WTC11 (cell line): ENCODE results near the gene SOX6.

ENCODE experiments used
- SP1 ChIP-seq: sonication (generic); formaldehyde crosslinking; conservative IDR thresholded peaks from 2 replicates; pipeline ENCODE4 v1.8.1; 2022; ENCODE audit warnings: missing genetic modification reagents
- TF ChIP-seq, protein P1 (sequence below): sonication (generic); formaldehyde crosslinking; IDR thresholded peaks from 2 replicates; pipeline ENCODE4 v1.8.1; 2023; ENCODE audit warnings: mild to moderate bottlenecking, missing genetic modification reagents, moderate library complexity
- TF ChIP-seq, protein P2 (sequence below): fragments of 200-600 bp; IDR thresholded peaks from 2 replicates; pipeline ENCODE4 v1.8.0; 2022; ENCODE audit warnings: antibody characterized with exemption
- TF ChIP-seq, protein P3 (sequence below): sonication (generic); formaldehyde crosslinking; IDR thresholded peaks from 2 replicates; pipeline ENCODE4 v1.8.1; 2022; ENCODE audit warnings: low read depth, missing genetic modification reagents, borderline replicate concordance
- TF ChIP-seq, protein P4 (sequence below): sonication (generic); formaldehyde crosslinking; conservative IDR thresholded peaks from 2 replicates; pipeline ENCODE4 v1.8.1; 2023; ENCODE audit warnings: mild to moderate bottlenecking, low read depth, missing genetic modification reagents, moderate library complexity
- TF ChIP-seq, protein P5 (sequence below): sonication (generic); formaldehyde crosslinking; IDR thresholded peaks from 2 replicates; pipeline ENCODE4 v1.8.0; 2022; ENCODE audit warnings: mild to moderate bottlenecking, missing genetic modification reagents
- TF ChIP-seq, protein P6 (sequence below): sonication (generic); formaldehyde crosslinking; IDR thresholded peaks from 2 replicates; pipeline ENCODE4 v1.8.1; 2022; ENCODE audit warnings: mild to moderate bottlenecking, moderate library complexity, missing genetic modification reagents
- TF ChIP-seq, protein P7 (sequence below): sonication (generic); formaldehyde crosslinking; IDR thresholded peaks from 2 replicates; pipeline ENCODE4 v1.8.0; 2022; ENCODE audit warnings: missing genetic modification reagents

DNA sequence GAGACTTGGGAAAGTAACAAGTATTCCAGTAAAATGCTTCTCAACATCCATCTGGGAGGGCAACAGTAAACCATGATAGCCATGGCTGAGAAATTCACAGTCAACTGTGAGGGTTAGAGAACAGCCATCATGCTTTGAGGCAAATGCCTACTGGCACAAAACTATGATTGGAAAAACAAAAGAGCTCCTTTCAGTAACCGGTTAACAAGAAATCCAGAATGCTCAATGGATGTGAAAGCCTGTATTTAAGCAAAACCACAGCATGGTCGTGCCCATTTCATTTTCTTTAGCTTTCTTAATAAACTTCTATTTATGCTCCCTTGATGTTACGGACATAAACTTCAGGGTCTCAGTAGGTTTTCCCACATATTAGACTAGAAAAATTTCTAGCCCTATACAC is 139.5 kb downstream of the SOX6 start:
- TF ChIP-seq, protein P1, sequence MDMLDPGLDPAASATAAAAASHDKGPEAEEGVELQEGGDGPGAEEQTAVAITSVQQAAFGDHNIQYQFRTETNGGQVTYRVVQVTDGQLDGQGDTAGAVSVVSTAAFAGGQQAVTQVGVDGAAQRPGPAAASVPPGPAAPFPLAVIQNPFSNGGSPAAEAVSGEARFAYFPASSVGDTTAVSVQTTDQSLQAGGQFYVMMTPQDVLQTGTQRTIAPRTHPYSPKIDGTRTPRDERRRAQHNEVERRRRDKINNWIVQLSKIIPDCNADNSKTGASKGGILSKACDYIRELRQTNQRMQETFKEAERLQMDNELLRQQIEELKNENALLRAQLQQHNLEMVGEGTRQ (CRISPR knock-in tag): no peak
- TF ChIP-seq SP1 (CRISPR knock-in tag): no peak
- TF ChIP-seq, protein P2, sequence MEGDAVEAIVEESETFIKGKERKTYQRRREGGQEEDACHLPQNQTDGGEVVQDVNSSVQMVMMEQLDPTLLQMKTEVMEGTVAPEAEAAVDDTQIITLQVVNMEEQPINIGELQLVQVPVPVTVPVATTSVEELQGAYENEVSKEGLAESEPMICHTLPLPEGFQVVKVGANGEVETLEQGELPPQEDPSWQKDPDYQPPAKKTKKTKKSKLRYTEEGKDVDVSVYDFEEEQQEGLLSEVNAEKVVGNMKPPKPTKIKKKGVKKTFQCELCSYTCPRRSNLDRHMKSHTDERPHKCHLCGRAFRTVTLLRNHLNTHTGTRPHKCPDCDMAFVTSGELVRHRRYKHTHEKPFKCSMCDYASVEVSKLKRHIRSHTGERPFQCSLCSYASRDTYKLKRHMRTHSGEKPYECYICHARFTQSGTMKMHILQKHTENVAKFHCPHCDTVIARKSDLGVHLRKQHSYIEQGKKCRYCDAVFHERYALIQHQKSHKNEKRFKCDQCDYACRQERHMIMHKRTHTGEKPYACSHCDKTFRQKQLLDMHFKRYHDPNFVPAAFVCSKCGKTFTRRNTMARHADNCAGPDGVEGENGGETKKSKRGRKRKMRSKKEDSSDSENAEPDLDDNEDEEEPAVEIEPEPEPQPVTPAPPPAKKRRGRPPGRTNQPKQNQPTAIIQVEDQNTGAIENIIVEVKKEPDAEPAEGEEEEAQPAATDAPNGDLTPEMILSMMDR: no peak
- TF ChIP-seq, protein P3, sequence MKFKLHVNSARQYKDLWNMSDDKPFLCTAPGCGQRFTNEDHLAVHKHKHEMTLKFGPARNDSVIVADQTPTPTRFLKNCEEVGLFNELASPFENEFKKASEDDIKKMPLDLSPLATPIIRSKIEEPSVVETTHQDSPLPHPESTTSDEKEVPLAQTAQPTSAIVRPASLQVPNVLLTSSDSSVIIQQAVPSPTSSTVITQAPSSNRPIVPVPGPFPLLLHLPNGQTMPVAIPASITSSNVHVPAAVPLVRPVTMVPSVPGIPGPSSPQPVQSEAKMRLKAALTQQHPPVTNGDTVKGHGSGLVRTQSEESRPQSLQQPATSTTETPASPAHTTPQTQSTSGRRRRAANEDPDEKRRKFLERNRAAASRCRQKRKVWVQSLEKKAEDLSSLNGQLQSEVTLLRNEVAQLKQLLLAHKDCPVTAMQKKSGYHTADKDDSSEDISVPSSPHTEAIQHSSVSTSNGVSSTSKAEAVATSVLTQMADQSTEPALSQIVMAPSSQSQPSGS (CRISPR knock-in tag): no peak
- TF ChIP-seq, protein P4, sequence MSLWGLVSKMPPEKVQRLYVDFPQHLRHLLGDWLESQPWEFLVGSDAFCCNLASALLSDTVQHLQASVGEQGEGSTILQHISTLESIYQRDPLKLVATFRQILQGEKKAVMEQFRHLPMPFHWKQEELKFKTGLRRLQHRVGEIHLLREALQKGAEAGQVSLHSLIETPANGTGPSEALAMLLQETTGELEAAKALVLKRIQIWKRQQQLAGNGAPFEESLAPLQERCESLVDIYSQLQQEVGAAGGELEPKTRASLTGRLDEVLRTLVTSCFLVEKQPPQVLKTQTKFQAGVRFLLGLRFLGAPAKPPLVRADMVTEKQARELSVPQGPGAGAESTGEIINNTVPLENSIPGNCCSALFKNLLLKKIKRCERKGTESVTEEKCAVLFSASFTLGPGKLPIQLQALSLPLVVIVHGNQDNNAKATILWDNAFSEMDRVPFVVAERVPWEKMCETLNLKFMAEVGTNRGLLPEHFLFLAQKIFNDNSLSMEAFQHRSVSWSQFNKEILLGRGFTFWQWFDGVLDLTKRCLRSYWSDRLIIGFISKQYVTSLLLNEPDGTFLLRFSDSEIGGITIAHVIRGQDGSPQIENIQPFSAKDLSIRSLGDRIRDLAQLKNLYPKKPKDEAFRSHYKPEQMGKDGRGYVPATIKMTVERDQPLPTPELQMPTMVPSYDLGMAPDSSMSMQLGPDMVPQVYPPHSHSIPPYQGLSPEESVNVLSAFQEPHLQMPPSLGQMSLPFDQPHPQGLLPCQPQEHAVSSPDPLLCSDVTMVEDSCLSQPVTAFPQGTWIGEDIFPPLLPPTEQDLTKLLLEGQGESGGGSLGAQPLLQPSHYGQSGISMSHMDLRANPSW: no peak
- TF ChIP-seq, protein P5, sequence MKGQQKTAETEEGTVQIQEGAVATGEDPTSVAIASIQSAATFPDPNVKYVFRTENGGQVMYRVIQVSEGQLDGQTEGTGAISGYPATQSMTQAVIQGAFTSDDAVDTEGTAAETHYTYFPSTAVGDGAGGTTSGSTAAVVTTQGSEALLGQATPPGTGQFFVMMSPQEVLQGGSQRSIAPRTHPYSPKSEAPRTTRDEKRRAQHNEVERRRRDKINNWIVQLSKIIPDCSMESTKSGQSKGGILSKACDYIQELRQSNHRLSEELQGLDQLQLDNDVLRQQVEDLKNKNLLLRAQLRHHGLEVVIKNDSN: no peak
- TF ChIP-seq, protein P6, sequence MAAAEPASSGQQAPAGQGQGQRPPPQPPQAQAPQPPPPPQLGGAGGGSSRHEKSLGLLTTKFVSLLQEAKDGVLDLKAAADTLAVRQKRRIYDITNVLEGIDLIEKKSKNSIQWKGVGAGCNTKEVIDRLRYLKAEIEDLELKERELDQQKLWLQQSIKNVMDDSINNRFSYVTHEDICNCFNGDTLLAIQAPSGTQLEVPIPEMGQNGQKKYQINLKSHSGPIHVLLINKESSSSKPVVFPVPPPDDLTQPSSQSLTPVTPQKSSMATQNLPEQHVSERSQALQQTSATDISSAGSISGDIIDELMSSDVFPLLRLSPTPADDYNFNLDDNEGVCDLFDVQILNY: no peak
- TF ChIP-seq, protein P7, sequence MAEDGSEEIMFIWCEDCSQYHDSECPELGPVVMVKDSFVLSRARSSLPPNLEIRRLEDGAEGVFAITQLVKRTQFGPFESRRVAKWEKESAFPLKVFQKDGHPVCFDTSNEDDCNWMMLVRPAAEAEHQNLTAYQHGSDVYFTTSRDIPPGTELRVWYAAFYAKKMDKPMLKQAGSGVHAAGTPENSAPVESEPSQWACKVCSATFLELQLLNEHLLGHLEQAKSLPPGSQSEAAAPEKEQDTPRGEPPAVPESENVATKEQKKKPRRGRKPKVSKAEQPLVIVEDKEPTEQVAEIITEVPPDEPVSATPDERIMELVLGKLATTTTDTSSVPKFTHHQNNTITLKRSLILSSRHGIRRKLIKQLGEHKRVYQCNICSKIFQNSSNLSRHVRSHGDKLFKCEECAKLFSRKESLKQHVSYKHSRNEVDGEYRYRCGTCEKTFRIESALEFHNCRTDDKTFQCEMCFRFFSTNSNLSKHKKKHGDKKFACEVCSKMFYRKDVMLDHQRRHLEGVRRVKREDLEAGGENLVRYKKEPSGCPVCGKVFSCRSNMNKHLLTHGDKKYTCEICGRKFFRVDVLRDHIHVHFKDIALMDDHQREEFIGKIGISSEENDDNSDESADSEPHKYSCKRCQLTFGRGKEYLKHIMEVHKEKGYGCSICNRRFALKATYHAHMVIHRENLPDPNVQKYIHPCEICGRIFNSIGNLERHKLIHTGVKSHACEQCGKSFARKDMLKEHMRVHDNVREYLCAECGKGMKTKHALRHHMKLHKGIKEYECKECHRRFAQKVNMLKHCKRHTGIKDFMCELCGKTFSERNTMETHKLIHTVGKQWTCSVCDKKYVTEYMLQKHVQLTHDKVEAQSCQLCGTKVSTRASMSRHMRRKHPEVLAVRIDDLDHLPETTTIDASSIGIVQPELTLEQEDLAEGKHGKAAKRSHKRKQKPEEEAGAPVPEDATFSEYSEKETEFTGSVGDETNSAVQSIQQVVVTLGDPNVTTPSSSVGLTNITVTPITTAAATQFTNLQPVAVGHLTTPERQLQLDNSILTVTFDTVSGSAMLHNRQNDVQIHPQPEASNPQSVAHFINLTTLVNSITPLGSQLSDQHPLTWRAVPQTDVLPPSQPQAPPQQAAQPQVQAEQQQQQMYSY: no peak
